Neural cell (in vitro differentiated cells): Measurements from ENCODE around the gene USP49. TPM values are rescaled to one million over a fixed set of nuclear protein-coding genes. Genes with fewer than 3 reads are reported as not detected.

Source experiments
- H2AFZ ChIP-seq: fragments of 200-600, 300-800 bp; sonication (generic), shearing (Covaris generic); 2 replicates; pipeline ENCODE4 v1.6.0; 2014; ENCODE audit warnings: low read depth, mild to moderate bottlenecking, antibody characterized with exemption, low read length, moderate library complexity
- H3F3A ChIP-seq: fragments of 200-600 bp; shearing (Covaris generic); 2 replicates; pipeline ENCODE4 v1.6.1; 2016; ENCODE audit warnings: mild to moderate bottlenecking, moderate library complexity, mixed read lengths, antibody characterized with exemption, low read length; ENCODE audit not compliant: insufficient read depth, poor library complexity, severe bottlenecking
- H3K27ac ChIP-seq: fragments of 200-600, 300-800 bp; sonication (generic), shearing (Covaris generic); 2 replicates; pipeline ENCODE4 v1.5.1; 2014; ENCODE audit warnings: mild to moderate bottlenecking, low read length, moderate library complexity
- H3K27me3 ChIP-seq: fragments of 300-800, 200-600 bp; sonication (generic), shearing (Covaris generic); 2 replicates; pipeline ENCODE4 v1.6.0; 2014; ENCODE audit warnings: mild to moderate bottlenecking, low read depth, low read length, moderate library complexity; ENCODE audit not compliant: insufficient read depth
- H3K36me3 ChIP-seq: fragments of 300-800, 200-600 bp; sonication (generic), shearing (Covaris generic); 2 replicates; pipeline ENCODE4 v1.5.1; 2014; ENCODE audit warnings: mild to moderate bottlenecking, antibody characterized with exemption, low read length, moderate library complexity; ENCODE audit not compliant: insufficient read depth
- H3K4me2 ChIP-seq: fragments of 300-800, 200-600 bp; sonication (generic), shearing (Covaris generic); 2 replicates; pipeline ENCODE4 v1.6.0; 2014; ENCODE audit warnings: mild to moderate bottlenecking, low read length
- H3K4me3 ChIP-seq: fragments of 300-800, 200-600 bp; sonication (generic), shearing (Covaris generic); 2 replicates; pipeline ENCODE4 v1.5.1; 2014; ENCODE audit warnings: mild to moderate bottlenecking, low read length, moderate library complexity
- H3K79me2 ChIP-seq: fragments of 200-600 bp; shearing (Covaris generic); replicated peaks from 2 replicates; pipeline ENCODE4 v1.6.0; 2014; ENCODE audit warnings: mild to moderate bottlenecking, low read length, moderate library complexity; ENCODE audit not compliant: insufficient read depth
- H3K9ac ChIP-seq: fragments of 300-800, 200-600 bp; sonication (generic), shearing (Covaris generic); 2 replicates; pipeline ENCODE4 v1.6.1; 2016; ENCODE audit warnings: mild to moderate bottlenecking, low read length, mixed read lengths
- H3K9me2 ChIP-seq: fragments of 200-600 bp; shearing (Covaris generic); 2 replicates; pipeline ENCODE4 v1.6.1; 2016; ENCODE audit warnings: mild to moderate bottlenecking, low read length, mixed read lengths; ENCODE audit not compliant: insufficient read depth
- H3K9me3 ChIP-seq: fragments of 200-600, 300-800 bp; sonication (generic), shearing (Covaris generic); 2 replicates; pipeline ENCODE4 v1.6.1; 2016; ENCODE audit warnings: mild to moderate bottlenecking, mixed run types, low read length, moderate library complexity, mixed read lengths
- H4K20me1 ChIP-seq: fragments of 200-600 bp; shearing (Covaris generic); 2 replicates; pipeline ENCODE4 v1.6.1; 2016; ENCODE audit warnings: mild to moderate bottlenecking, mixed run types; ENCODE audit not compliant: insufficient read depth
- EP300 ChIP-seq: fragments of 450-650 bp; conservative IDR thresholded peaks from 2 replicates; pipeline ENCODE4 v1.6.1; 2014; ENCODE audit warnings: antibody characterized with exemption, mild to moderate bottlenecking, moderate library complexity; ENCODE audit not compliant: poor library complexity, severe bottlenecking
- EZH2 ChIP-seq: fragments of 200-600, 300-800 bp; shearing (Covaris generic), sonication (generic); IDR thresholded peaks from 2 replicates; pipeline ENCODE4 v1.6.1; 2014; ENCODE audit warnings: antibody characterized with exemption, low read length, borderline replicate concordance, mild to moderate bottlenecking; ENCODE audit not compliant: insufficient read depth, poor library complexity, severe bottlenecking
- MXI1 ChIP-seq: fragments of 450-650 bp; conservative IDR thresholded peaks from 2 replicates; pipeline ENCODE4 v1.6.1; 2014; ENCODE audit warnings: antibody characterized with exemption, mild to moderate bottlenecking; ENCODE audit not compliant: poor library complexity, severe bottlenecking
- POLR2AphosphoS5 ChIP-seq: IDR thresholded peaks from 2 replicates; pipeline ENCODE4 v1.6.1; 2012
- RAD21 ChIP-seq: fragments of 450-650 bp; conservative IDR thresholded peaks from 2 replicates; pipeline ENCODE4 v1.6.1; 2014; ENCODE audit warnings: antibody characterized with exemption, mild to moderate bottlenecking, moderate library complexity
- SMC3 ChIP-seq: fragments of 450-650 bp; conservative IDR thresholded peaks from 2 replicates; pipeline ENCODE4 v1.6.1; 2014; ENCODE audit warnings: antibody characterized with exemption, mild to moderate bottlenecking, moderate library complexity; ENCODE audit not compliant: poor library complexity
- TAF1 ChIP-seq: IDR thresholded peaks from 2 replicates; pipeline ENCODE4 v1.6.1; 2012; ENCODE audit warnings: low read depth
- polyA plus RNA-seq: library from polyadenylated mRNA; depleted of rRNA; stranded (reverse); fragments of >200 nt; gene quantifications from 2 replicates; pipeline ENCODE4 v1.2.3, GENCODE V29; 2014
- TF ChIP-seq, protein P1 (sequence below): fragments of 450-650 bp; IDR thresholded peaks from 2 replicates; pipeline ENCODE4 v1.5.1; 2014; ENCODE audit warnings: antibody characterized with exemption, mild to moderate bottlenecking, moderate library complexity; ENCODE audit not compliant: poor library complexity, severe bottlenecking
- TF ChIP-seq, protein P2 (sequence below): IDR thresholded peaks from 2 replicates; pipeline ENCODE4 v1.6.1; 2012; ENCODE audit warnings: borderline replicate concordance

USP49 gene
- polyA plus RNA-seq, 1 donor from 2014 or later = 23.5 TPM

DNA sequence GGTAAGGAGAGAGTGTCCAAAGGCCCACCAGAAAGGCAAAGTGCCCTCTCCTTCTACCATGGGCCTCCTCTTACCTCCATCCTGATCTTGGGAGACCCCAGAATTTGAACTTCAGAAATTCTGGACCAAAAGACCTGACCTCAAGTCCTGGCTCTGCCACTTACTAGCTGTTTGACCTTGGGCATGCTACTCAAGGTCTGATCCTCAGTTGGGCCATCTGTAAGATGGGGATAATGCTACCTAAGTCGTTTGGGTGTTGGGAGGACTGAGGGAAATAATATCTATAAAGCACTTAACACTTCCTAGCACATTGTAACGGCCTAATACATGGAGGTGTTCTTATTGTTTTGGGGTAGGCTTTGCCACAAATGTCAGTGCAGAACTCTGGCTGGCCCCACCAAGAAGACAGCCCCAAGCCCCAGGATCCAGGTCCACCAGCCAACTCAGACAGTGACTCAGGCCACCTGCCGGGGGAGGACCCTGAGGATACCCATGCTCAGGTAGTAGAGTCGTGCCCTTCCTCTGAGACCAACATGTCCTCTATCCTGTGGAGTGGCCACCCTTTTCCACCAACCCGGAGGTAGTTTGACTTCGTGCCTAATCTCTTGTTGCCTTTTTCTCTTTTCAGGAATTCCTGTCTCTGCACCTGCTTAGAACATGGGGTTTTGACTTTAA lies 111.9 kb downstream of the USP49 start:
- H3K27me3 ChIP-seq = no peaks in the 10 kb centered on the region
- no peak overlapping the region for H3K9ac ChIP-seq
- no peaks in the 10 kb centered on the region for H3K36me3 ChIP-seq
- H3K27ac ChIP-seq = no peak overlapping the region
- no peaks in the 10 kb centered on the region for H4K20me1 ChIP-seq
- H2AFZ ChIP-seq = no peak overlapping the region
- no peaks in the 10 kb centered on the region for H3K9me2 ChIP-seq
- H3F3A ChIP-seq = no peaks in the 10 kb centered on the region
- peaks cover 3% of the 10 kb centered on the region for H3K79me2 ChIP-seq
- TF ChIP-seq, protein P1, sequence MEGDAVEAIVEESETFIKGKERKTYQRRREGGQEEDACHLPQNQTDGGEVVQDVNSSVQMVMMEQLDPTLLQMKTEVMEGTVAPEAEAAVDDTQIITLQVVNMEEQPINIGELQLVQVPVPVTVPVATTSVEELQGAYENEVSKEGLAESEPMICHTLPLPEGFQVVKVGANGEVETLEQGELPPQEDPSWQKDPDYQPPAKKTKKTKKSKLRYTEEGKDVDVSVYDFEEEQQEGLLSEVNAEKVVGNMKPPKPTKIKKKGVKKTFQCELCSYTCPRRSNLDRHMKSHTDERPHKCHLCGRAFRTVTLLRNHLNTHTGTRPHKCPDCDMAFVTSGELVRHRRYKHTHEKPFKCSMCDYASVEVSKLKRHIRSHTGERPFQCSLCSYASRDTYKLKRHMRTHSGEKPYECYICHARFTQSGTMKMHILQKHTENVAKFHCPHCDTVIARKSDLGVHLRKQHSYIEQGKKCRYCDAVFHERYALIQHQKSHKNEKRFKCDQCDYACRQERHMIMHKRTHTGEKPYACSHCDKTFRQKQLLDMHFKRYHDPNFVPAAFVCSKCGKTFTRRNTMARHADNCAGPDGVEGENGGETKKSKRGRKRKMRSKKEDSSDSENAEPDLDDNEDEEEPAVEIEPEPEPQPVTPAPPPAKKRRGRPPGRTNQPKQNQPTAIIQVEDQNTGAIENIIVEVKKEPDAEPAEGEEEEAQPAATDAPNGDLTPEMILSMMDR = no peak
- TF ChIP-seq EP300 (no peak), RAD21 (no peak), TAF1 (no peak), EZH2 (no peak), MXI1 (no peak), SMC3 (no peak), POLR2AphosphoS5 (no peak)
- TF ChIP-seq, protein P2, sequence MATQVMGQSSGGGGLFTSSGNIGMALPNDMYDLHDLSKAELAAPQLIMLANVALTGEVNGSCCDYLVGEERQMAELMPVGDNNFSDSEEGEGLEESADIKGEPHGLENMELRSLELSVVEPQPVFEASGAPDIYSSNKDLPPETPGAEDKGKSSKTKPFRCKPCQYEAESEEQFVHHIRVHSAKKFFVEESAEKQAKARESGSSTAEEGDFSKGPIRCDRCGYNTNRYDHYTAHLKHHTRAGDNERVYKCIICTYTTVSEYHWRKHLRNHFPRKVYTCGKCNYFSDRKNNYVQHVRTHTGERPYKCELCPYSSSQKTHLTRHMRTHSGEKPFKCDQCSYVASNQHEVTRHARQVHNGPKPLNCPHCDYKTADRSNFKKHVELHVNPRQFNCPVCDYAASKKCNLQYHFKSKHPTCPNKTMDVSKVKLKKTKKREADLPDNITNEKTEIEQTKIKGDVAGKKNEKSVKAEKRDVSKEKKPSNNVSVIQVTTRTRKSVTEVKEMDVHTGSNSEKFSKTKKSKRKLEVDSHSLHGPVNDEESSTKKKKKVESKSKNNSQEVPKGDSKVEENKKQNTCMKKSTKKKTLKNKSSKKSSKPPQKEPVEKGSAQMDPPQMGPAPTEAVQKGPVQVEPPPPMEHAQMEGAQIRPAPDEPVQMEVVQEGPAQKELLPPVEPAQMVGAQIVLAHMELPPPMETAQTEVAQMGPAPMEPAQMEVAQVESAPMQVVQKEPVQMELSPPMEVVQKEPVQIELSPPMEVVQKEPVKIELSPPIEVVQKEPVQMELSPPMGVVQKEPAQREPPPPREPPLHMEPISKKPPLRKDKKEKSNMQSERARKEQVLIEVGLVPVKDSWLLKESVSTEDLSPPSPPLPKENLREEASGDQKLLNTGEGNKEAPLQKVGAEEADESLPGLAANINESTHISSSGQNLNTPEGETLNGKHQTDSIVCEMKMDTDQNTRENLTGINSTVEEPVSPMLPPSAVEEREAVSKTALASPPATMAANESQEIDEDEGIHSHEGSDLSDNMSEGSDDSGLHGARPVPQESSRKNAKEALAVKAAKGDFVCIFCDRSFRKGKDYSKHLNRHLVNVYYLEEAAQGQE = no peak
- no peaks in the 10 kb centered on the region for H3K9me3 ChIP-seq
- no peak overlapping the region for H3K4me2 ChIP-seq
- H3K4me3 ChIP-seq = no peak overlapping the region

DNA sequence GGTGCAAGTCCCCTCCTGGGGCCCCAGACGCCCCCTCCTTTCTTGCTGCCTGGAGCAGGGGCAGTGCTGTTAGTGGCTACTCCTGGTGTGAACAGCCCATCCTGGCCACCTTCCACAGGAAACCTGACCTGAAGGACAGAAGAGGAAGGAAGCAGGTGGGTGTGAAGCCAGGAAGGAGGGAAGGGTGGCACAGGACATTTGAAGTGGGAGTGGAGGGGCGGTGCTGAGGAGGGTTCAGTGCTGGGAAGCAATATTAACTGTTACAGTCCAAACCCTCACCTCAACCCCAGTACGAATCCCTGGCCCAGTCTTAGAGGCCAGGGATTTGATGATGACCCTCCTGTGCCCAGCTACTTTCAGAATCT lies 113.8 kb downstream of the USP49 start:
- Histone ChIP-seq H3K4me3 (peak overlapping the region; percentile 86), H3K79me2 (no peaks in the 10 kb centered on the region), H3K9ac (peak overlapping the region; percentile 79), H3K9me3 (no peaks in the 10 kb centered on the region), H3K36me3 (no peaks in the 10 kb centered on the region), H3K4me2 (no peak overlapping the region), H3K27me3 (no peaks in the 10 kb centered on the region), H3K27ac (no peak overlapping the region), H3F3A (no peaks in the 10 kb centered on the region), H3K9me2 (no peaks in the 10 kb centered on the region), H2AFZ (no peak overlapping the region), H4K20me1 (no peaks in the 10 kb centered on the region)
- TF ChIP-seq EP300 = no peak
- no peak for TF ChIP-seq EZH2
- TF ChIP-seq MXI1 = no peak
- TF ChIP-seq, protein P1 = no peak
- no peak for TF ChIP-seq TAF1
- TF ChIP-seq SMC3 = no peak
- TF ChIP-seq POLR2AphosphoS5 = no peak
- TF ChIP-seq, protein P2 = no peak
- no peak for TF ChIP-seq RAD21
